Measurements from ENCODE around the gene UPK3A.

GRCh38 chr22:45292731-45293442 is 8.1 kb downstream of the UPK3A start:
- TF ChIP-seq CTCF (IDR thresholded peaks at IDR 0.05) (no peak), POLR2A (IDR thresholded peaks at IDR 0.05) (no peak)

All from adrenal gland (tissue), 5 donors.